ENCODE measurements around the gene HYDIN. TPM values are rescaled to one million over a fixed set of nuclear protein-coding genes. Genes with fewer than 3 reads are reported as not detected.

HYDIN gene
- total RNA-seq, 2 donors from 2014 or later: 1.5 to 12.5 TPM

GRCh38 chr16:71218306-71218963 is 12.1 kb downstream of the HYDIN start:
- Histone ChIP-seq H3K27me3 (replicated peaks; ENCODE audit: insufficient read depth) (no peaks in the 10 kb centered on the region), H3K9me3 (no peaks in the 10 kb centered on the region), H3K36me3 (no peaks in the 10 kb centered on the region), H3K27ac (no peak overlapping the region), H3K4me1 (replicated peaks) (no peaks in the 10 kb centered on the region), H3K4me3 (no peak overlapping the region)
- 56% methylated on average over 4 of the region's 4 CpGs for WGBS
- intact Hi-C loops (cut with DNase I): no loop called here
- TF ChIP-seq POLR2A (IDR thresholded peaks at IDR 0.05): no peak
- TF ChIP-seq CTCF (IDR thresholded peaks at IDR 0.05): no peak
- TF ChIP-seq POLR2AphosphoS5 (IDR thresholded peaks at IDR 0.05): no peak
- no peak for DNase-seq (ENCODE audit: low spot score)

GRCh38 chr16:71217506-71217905 is 13.0 kb downstream of the HYDIN start:
- no peak for TF ChIP-seq CTCF (IDR thresholded peaks at IDR 0.05)
- no peak for TF ChIP-seq POLR2A (IDR thresholded peaks at IDR 0.05)
- TF ChIP-seq POLR2AphosphoS5 (IDR thresholded peaks at IDR 0.05): no peak
- intact Hi-C loops (cut with DNase I): no loop called here
- no peaks in the 10 kb centered on the region for H3K4me1 ChIP-seq (replicated peaks)
- no peaks in the 10 kb centered on the region for H3K9me3 ChIP-seq
- H3K27ac ChIP-seq: no peak overlapping the region
- no peak overlapping the region for H3K4me3 ChIP-seq
- no peaks in the 10 kb centered on the region for H3K27me3 ChIP-seq (replicated peaks; ENCODE audit: insufficient read depth)
- 82% methylated on average over 4 of the region's 4 CpGs for WGBS
- DNase-seq (ENCODE audit: low spot score): no peak
- H3K36me3 ChIP-seq: no peaks in the 10 kb centered on the region

GRCh38 chr16:71216714-71217113 is 13.8 kb downstream of the HYDIN start:
- Histone ChIP-seq H3K27ac (no peak overlapping the region), H3K4me3 (no peak overlapping the region), H3K27me3 (replicated peaks; ENCODE audit: insufficient read depth) (no peaks in the 10 kb centered on the region), H3K9me3 (no peaks in the 10 kb centered on the region), H3K4me1 (replicated peaks) (no peaks in the 10 kb centered on the region), H3K36me3 (no peaks in the 10 kb centered on the region)
- intact Hi-C loops (cut with DNase I): no loop called here
- 98% methylated on average over 3 of the region's 3 CpGs for WGBS
- TF ChIP-seq POLR2A (IDR thresholded peaks at IDR 0.05) (no peak), CTCF (IDR thresholded peaks at IDR 0.05) (no peak), POLR2AphosphoS5 (IDR thresholded peaks at IDR 0.05) (no peak)
- DNase-seq (ENCODE audit: low spot score): no peak

- no peak overlapping the region for H3K4me3 ChIP-seq
- 32% methylated on average over 1 of the region's 1 CpG for WGBS
- no peaks in the 10 kb centered on the region for H3K9me3 ChIP-seq
- no peaks in the 10 kb centered on the region for H3K36me3 ChIP-seq
- intact Hi-C loops (cut with DNase I): no loop called here
- TF ChIP-seq POLR2AphosphoS5 (IDR thresholded peaks at IDR 0.05) (no peak), POLR2A (IDR thresholded peaks at IDR 0.05) (no peak), CTCF (IDR thresholded peaks at IDR 0.05) (peak in 1 of 4 experiments; percentile 11)
- no peaks in the 10 kb centered on the region for H3K4me1 ChIP-seq (replicated peaks)
- H3K27me3 ChIP-seq (replicated peaks; ENCODE audit: insufficient read depth): no peaks in the 10 kb centered on the region
- no peak overlapping the region for H3K27ac ChIP-seq
- no peak for DNase-seq (ENCODE audit: low spot score)
Measured at GRCh38 chr16:71214746-71215381, 15.7 kb downstream of the HYDIN start.
